Embryonic facial prominence (tissue), 1 donor: Measurements from ENCODE around the gene NFIX.
A peak's percentile ranks its signal among the peaks of the same experiment; 100 is the strongest.

ENCODE experiments used
- DNase-seq: peaks from one replicate; pipeline ENCODE4 v3.0.0-alpha.2; 2016; ENCODE audit errors: extremely low spot score

The NFIX gene

GRCh38 chr19:12987781-12988180 lies 7.5 kb upstream of the NFIX start:
- DNase-seq, result no peak

GRCh38 chr19:12990431-12990830 lies 4.8 kb upstream of the NFIX start:
- DNase-seq, result no peak

GRCh38 chr19:12990853-12991252 lies 4.4 kb upstream of the NFIX start:
- DNase-seq, result no peak

GRCh38 chr19:12991296-12991695 lies 4.0 kb upstream of the NFIX start:
- DNase-seq, result no peak

- DNase-seq, result no peak
These were observed 2.5 kb upstream of the NFIX start for GRCh38 chr19:12992729-12993128.

- DNase-seq, result no peak
These were observed 1.7 kb upstream of the NFIX start for GRCh38 chr19:12993562-12993961.

GRCh38 chr19:12995596-12996405 lies 526 bp downstream of the NFIX start:
- no peak for DNase-seq

- DNase-seq, result no peak
These were observed 1.3 kb downstream of the NFIX start for GRCh38 chr19:12996406-12997094.

GRCh38 chr19:12997179-12997966 lies 2.1 kb downstream of the NFIX start:
- DNase-seq, result no peak

- no peak for DNase-seq
These were observed 3.0 kb downstream of the NFIX start for GRCh38 chr19:12997967-12998940.

GRCh38 chr19:13001166-13001501 lies 5.9 kb downstream of the NFIX start:
- DNase-seq, result no peak

- DNase-seq, result no peak
These were observed 6.4 kb downstream of the NFIX start for GRCh38 chr19:13001502-13002165.

- peak; percentile 75 for DNase-seq
These were observed 7.1 kb downstream of the NFIX start for GRCh38 chr19:13002166-13002898.

GRCh38 chr19:13003081-13003480 lies 7.8 kb downstream of the NFIX start:
- DNase-seq, result no peak

GRCh38 chr19:13004273-13004672 lies 9.0 kb downstream of the NFIX start:
- no peak for DNase-seq

GRCh38 chr19:13005253-13005652 lies 10.0 kb downstream of the NFIX start:
- no peak for DNase-seq

- no peak for DNase-seq
These were observed 10.6 kb downstream of the NFIX start for GRCh38 chr19:13005861-13006370.

GRCh38 chr19:13006431-13007281 lies 11.4 kb downstream of the NFIX start:
- DNase-seq, result no peak
